Breast epithelium (tissue), 4 donors: ENCODE data around the gene CASP8AP2. TPM values are rescaled to one million over a fixed set of nuclear protein-coding genes. Genes with fewer than 3 reads are reported as not detected.

Source experiments
- DNase-seq, 2 donors: peaks; one replicate each; pipeline ENCODE4 v3.0.0-alpha.2; 2019; ENCODE audit warnings: low spot score in 2 of 2
- H3K27ac ChIP-seq, 2 donors: fragments of 200-600 bp; sonication (generic) in 1 of 2; one replicate each; pipeline ENCODE4 v1.5.1; 2016 to 2019; ENCODE audit warnings: mild to moderate bottlenecking in 1 of 2
- H3K27me3 ChIP-seq, 2 donors: fragments of 200-600 bp; sonication (generic) in 1 of 2; one replicate each; pipeline versions ENCODE4 v1.5.1 to v1.6.0; 2017 to 2019; ENCODE audit warnings: control low read depth in 1 of 2, mild to moderate bottlenecking in 1 of 2
- H3K36me3 ChIP-seq: fragments of 200-600 bp; one replicate; pipeline ENCODE4 v1.5.1; 2019
- H3K4me1 ChIP-seq, 2 donors: fragments of 200-600 bp; sonication (generic); one replicate each; pipeline ENCODE4 v1.5.1; 2016 to 2019; ENCODE audit warnings: control low read depth in 1 of 2
- H3K4me3 ChIP-seq, 3 donors: fragments of 200-600 bp; sonication (generic); 1 replicate in 2 of 3; 2 replicates in 1 of 3; pipeline ENCODE4 v1.5.1; 2016 to 2019; ENCODE audit warnings: mild to moderate bottlenecking in 3 of 3, moderate library complexity in 2 of 3
- H3K9me3 ChIP-seq, 2 donors: fragments of 200-600 bp; sonication (generic) in 1 of 2; one replicate each; pipeline ENCODE4 v1.5.1; 2016 to 2019; ENCODE audit warnings: control low read depth in 1 of 2
- CTCF ChIP-seq, 3 donors: fragments of 450-650 bp; IDR thresholded peaks; one replicate each; pipeline ENCODE4 v1.5.1; 2016 to 2017; ENCODE audit warnings: antibody characterized with exemption in 3 of 3, mild to moderate bottlenecking in 3 of 3, moderate library complexity in 3 of 3
- POLR2A ChIP-seq: fragments of 450-650 bp; IDR thresholded peaks from one replicate; pipeline ENCODE4 v1.6.1; 2016; ENCODE audit warnings: antibody characterized with exemption, mild to moderate bottlenecking, moderate library complexity
- POLR2AphosphoS5 ChIP-seq, 3 donors: sonication (generic); formaldehyde crosslinking; IDR thresholded peaks; one replicate each; pipeline ENCODE4 v1.6.1; 2017; ENCODE audit warnings: antibody characterized with exemption in 3 of 3
- intact Hi-C: fragments of 100-400 bp; cut with DNase I; formaldehyde crosslinking; loops from one replicate; pipeline ENCODE4 v1.15.1; 2023; ENCODE audit warnings: low total_unique reads
- total RNA-seq, 3 donors: library from RNA; depleted of rRNA; stranded (reverse); fragments of >200 nt; gene quantifications; one replicate each; pipeline ENCODE4 v1.1.0, GENCODE V29; 2016

CASP8AP2 gene
- total RNA-seq, 3 donors from 2014 or later, result 16.0 to 24.9 (median 17.7) TPM

DNA sequence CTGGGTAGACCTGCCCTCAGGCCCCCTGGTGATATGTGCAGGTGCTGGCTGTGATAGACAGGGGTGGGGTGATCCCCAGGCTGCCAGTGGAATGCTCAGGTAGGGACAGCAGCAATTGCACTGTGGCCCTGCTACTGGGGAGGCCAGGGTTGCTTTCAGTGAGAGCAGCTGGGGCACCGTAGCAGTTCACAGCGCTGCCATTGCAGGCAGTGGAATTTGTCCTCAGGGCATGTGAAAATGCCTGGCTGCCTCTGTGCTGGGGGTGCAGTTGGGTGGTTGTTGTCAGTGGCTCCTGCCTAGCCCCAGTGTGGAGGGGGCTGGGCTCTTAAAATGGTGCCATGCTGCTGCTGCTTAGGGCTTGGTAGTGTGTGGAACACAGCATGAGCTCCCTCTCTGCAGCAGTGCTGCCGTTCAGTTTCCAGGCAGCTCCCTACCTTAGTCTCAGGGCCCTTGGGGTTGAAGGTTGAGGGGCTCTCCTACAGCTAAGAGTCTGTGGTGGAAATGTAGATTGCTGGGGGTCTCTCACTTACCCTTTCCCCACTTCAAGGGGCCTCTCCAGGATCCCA, 88.2 kb downstream of the CASP8AP2 start:
- Histone ChIP-seq H3K4me3 (no peak overlapping the region), H3K4me1 (no peaks in the 10 kb centered on the region), H3K27me3 (peaks cover 0 to 4% of the 10 kb centered on the region in 2 donors), H3K36me3 (no peaks in the 10 kb centered on the region), H3K9me3 (peaks cover 16% of the 10 kb centered on the region in 2 donors), H3K27ac (no peak overlapping the region)
- no peak for DNase-seq
- no peak for TF ChIP-seq POLR2AphosphoS5 (IDR thresholded peaks at IDR 0.05)
- no peak for TF ChIP-seq CTCF (IDR thresholded peaks at IDR 0.05)
- TF ChIP-seq POLR2A, result no peak
- intact Hi-C loops, result no loop called here

Other genes starting within 250 kb of the CASP8AP2 start
- 10 to 100 TPM; 20.3 to 27.4 (median 23.2) TPM for gene LYRM2, start 191.1 kb upstream of the CASP8AP2 start, total RNA-seq
- 10 to 100 TPM; 24.6 to 38.8 (median 38.0) TPM for gene MDN1, start 10.1 kb upstream of the CASP8AP2 start, total RNA-seq
- not detected for gene GJA10, start 64.6 kb downstream of the CASP8AP2 start, total RNA-seq